ENCODE data around the gene SF3B1. TPM values are rescaled to one million over a fixed set of nuclear protein-coding genes. Genes with fewer than 3 reads are reported as not detected.
A peak's percentile ranks its signal among the peaks of the same experiment; 100 is the strongest.
"Not testable (repeated sequence)": the region's sequence is repeated elsewhere in the genome, so short reads cannot be mapped to it uniquely, and the experiment has no call there.

SF3B1 gene, protein sequence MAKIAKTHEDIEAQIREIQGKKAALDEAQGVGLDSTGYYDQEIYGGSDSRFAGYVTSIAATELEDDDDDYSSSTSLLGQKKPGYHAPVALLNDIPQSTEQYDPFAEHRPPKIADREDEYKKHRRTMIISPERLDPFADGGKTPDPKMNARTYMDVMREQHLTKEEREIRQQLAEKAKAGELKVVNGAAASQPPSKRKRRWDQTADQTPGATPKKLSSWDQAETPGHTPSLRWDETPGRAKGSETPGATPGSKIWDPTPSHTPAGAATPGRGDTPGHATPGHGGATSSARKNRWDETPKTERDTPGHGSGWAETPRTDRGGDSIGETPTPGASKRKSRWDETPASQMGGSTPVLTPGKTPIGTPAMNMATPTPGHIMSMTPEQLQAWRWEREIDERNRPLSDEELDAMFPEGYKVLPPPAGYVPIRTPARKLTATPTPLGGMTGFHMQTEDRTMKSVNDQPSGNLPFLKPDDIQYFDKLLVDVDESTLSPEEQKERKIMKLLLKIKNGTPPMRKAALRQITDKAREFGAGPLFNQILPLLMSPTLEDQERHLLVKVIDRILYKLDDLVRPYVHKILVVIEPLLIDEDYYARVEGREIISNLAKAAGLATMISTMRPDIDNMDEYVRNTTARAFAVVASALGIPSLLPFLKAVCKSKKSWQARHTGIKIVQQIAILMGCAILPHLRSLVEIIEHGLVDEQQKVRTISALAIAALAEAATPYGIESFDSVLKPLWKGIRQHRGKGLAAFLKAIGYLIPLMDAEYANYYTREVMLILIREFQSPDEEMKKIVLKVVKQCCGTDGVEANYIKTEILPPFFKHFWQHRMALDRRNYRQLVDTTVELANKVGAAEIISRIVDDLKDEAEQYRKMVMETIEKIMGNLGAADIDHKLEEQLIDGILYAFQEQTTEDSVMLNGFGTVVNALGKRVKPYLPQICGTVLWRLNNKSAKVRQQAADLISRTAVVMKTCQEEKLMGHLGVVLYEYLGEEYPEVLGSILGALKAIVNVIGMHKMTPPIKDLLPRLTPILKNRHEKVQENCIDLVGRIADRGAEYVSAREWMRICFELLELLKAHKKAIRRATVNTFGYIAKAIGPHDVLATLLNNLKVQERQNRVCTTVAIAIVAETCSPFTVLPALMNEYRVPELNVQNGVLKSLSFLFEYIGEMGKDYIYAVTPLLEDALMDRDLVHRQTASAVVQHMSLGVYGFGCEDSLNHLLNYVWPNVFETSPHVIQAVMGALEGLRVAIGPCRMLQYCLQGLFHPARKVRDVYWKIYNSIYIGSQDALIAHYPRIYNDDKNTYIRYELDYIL
- 140 and 150 TPM in 2 replicates for total RNA-seq

DNA sequence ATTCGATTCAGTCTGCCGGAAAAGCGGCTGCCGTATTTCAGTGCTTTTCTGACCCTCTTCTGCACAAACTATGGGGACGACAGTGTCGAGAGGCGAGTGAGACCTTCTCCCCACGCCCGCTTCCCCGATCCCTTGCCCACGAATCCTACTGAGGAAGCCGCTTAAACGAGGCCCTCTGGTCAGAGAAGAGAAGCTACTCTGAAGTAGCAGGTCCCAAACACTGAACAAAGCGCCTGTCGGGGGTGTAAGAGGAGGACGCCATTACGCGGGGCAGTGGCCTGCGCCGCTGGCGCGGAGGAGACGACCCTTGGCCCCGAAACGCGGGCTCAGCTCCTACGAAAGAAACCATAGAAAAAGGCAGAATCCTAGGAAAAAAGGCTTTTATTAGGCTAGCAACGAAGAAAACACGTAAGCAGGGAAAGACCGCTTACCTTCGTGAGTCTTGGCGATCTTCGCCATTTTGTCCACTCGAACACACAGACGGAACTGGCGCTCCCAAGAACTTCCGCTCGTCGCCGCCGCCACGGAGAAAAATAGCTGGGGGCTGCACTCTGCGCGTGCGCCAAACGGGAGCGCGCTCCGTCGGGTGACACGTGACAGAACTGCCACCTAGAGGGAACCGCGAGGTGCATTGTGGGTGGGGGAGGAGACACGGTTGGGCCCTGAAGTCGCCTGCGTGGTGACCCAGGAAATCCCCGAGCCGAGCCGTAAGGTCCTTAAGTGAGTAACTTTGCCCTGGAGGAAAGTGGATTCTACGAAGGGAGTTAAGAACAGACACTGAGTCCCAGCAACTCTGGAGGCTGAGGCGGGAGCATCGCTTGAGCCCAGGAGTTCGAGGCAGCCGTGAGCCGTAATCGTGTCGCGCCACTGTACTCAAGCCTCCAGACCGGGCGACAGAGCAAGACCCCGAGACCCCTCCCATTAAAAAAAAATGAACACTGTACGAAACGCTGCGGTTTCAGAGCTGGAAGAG lies at the start of gene SF3B1:
Gene SF3B1, minus strand, starts transcription at position 488 of the 973 bp plus-strand sequence. Its CDS starts 29 bp downstream, at position 459.
- DNase-seq (ENCODE audit: low read depth in 2 of 2): peak; percentile 92 to 98

DNA sequence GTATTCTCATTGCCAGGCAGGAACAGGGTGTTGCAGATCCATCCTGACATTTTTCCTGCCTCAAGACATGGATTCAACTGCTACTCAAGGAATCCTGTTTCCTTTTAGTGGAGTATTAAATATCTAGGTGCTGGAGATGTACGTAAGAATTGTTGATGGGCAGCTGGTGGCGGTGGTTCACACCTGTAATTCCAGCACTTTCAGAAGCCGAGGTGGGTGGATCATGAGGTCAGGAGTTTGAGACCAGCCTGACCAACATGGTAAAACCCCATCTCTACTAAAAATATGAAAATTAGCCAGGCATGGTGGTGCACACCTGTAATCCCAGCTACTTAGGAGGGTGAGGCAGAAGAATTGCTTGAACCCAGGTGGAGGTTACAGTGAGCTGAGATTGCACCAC lies 49.4 kb upstream of the SF3B1 start:
- DNase-seq (ENCODE audit: low read depth in 2 of 2): not testable (repeated sequence)

- no peak for DNase-seq (ENCODE audit: low read depth in 2 of 2)
Observed at GRCh38 chr2:197480165-197481036, 45.6 kb upstream of the SF3B1 start.

- DNase-seq (ENCODE audit: low read depth in 2 of 2): no peak
Observed at GRCh38 chr2:197477797-197478196, 43.0 kb upstream of the SF3B1 start.

DNA sequence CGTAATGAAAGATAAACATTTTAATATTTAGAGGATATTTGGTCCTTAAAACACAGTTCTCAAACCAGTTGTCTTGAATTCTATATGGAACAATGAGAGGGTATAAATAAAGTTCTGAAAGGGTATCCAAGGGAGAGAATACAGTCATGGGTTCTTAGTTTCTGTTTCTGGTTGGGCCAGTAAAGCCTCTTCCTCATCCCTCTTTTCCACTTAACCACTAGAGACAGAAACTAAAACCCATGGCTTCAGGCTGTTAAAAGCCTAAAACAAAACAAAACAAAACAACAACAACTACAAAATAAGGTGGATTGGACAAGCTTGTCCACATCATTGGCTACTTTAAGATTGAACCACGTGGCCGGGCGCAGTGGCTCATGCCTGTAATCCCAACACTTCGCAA lies 37.3 kb upstream of the SF3B1 start:
- DNase-seq (ENCODE audit: low read depth in 2 of 2): no peak

GRCh38 chr2:197464175-197464574 lies 29.3 kb upstream of the SF3B1 start:
- peak; percentile 5 to 6 for DNase-seq (ENCODE audit: low read depth in 2 of 2)

GRCh38 chr2:197461057-197461456 lies 26.2 kb upstream of the SF3B1 start:
- DNase-seq (ENCODE audit: low read depth in 2 of 2): peak in 1 of 2 donors; percentile 8

DNA sequence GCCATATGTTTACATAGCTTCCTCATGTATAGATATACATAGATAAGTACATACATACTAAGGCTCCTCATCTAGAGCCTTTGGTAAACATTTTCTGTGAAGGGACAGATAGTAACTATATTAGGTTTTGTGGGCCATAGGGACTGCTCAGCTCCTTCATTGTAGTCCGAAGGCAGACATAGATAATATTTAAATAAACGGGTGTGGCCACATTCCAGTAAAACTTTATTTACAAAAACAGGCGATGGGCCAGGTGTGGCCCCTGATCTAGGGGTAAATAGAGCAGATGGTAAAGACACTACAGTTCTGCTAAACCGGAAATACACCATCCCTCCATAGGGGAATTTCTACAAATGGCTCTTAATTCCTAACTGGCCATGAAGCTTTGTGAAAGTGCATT lies 25.8 kb upstream of the SF3B1 start:
- DNase-seq (ENCODE audit: low read depth in 2 of 2): no peak

- DNase-seq (ENCODE audit: low read depth in 2 of 2): no peak
Observed at GRCh38 chr2:197455428-197455827, 20.6 kb upstream of the SF3B1 start.

GRCh38 chr2:197454923-197455322 lies 20.1 kb upstream of the SF3B1 start:
- DNase-seq (ENCODE audit: low read depth in 2 of 2): no peak

DNA sequence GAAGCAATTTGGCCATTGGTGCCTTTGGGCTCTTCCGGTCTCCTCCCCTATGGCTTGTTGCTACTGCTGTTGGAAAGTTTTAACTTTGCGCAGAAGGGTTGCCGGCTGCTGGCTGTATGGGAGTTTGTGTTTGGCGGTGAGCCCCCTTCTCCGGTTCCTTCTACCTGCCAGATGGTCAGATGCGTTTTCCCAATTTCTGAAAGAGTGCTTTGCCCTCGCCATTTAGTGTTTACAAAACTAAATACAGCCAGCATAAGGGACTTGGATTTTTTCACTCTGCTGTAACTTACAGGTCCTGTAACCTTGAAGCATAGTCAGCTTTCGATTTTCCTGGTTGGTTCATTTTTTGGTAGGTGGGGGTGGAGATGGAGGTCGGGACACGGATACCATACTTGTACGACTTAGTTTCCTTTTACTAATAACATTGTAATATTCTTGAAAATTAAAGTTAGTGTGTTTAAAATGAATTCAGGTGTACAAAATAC lies 19.1 kb upstream of the SF3B1 start:
- peak; percentile 86 to 96 for DNase-seq (ENCODE audit: low read depth in 2 of 2)

- peak; percentile 99 to 100 for DNase-seq (ENCODE audit: low read depth in 2 of 2)
Observed at GRCh38 chr2:197453123-197453913, 18.5 kb upstream of the SF3B1 start, which contains the start of gene COQ10B. Gene COQ10B (plus strand): TSS chr2:197453552. CDS start chr2:197453561, 9 bp downstream.

GRCh38 chr2:197452754-197453122 lies 17.9 kb upstream of the SF3B1 start:
- DNase-seq (ENCODE audit: low read depth in 2 of 2): no peak

GRCh38 chr2:197450935-197451358 lies 16.1 kb upstream of the SF3B1 start:
- DNase-seq (ENCODE audit: low read depth in 2 of 2): not testable (repeated sequence)

DNA sequence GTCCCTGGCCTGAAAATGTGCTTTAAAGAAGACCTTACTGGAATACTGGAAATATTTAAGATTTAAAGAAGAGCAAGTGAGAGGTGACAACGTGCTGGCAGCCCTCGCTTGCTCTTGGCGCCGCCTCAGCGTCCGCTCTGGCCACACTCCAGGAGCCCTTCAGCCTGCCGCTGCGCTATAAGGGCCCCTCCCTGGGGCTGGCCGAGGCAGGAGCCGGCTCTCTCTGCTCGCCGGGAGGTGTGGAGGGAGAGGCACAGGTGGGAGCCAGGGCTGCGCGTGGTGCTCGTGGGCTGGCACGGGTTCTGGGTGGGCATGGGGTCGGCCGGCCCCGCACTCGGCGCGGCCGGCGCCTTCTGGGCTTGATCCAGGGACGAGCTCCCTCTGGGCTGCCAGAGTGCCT lies 15.6 kb upstream of the SF3B1 start:
- no peak for DNase-seq (ENCODE audit: low read depth in 2 of 2)

DNA sequence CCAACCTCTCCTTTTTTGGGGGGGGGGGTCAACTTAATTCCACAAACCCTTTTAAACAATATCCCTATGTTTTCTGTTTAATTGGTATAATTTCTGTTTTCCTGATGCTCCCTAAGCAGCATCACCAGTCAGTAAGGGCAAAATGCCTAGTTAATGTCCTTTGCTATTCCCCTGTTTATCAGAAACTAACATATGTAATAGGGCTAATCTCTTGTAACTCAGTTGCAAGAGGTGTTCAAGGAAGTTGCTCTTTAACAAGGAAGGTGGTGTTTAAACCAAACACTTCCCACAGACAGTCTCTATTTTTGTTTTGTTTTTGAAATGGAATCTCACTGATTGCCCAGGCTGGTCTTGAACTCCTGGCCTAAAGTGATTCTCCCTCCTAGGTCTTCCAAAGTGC lies 12.0 kb upstream of the SF3B1 start:
- no peak for DNase-seq (ENCODE audit: low read depth in 2 of 2)

DNA sequence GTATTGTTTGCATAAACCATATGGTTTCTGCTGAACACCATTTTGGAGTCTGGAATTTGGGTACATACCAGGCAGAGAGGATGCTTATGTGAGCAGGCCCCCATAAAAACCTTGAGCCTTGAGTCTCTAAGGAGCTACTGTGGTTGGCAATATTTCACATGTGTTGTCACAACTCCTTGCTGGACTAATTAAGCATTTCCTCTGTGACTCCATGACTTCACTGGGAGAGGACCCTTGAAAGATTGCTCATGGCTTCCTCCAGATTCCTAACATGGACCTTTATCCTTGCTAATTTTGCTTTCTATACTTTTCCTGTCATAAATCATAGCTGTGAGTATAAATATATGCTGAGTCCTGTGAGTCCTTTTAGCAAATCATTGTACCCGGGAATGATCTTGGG lies 10.9 kb upstream of the SF3B1 start:
- no peak for DNase-seq (ENCODE audit: low read depth in 2 of 2)

DNA sequence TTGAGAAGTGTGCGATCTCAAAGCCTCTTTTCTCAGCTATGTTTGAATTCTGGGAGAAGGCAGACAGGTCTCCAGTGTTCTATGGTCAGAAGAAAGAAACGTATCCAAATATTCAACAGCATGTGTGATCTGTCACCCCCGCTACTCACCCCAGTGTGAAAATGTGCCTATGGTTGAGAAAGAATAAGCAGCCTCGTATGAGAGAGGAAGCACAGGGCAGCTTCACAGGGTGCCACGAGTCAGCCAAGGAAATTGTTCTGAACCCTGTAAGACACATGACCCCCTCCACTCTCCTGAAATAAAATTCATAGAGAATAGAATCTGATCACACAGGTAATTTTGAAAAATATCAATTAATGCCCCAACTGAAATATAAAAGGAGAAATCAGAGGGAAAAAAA lies 8.0 kb upstream of the SF3B1 start:
- no peak for DNase-seq (ENCODE audit: low read depth in 2 of 2)

Data from dermis microvascular lymphatic vessel endothelial cell (primary cell).